ENCODE results near the gene RFTN1.

- no peak for TF ChIP-seq CTCF (IDR thresholded peaks at IDR 0.05)
- TF ChIP-seq POLR2A (IDR thresholded peaks at IDR 0.05) = no peak
- TF ChIP-seq EP300 (IDR thresholded peaks at IDR 0.05) = no peak
These were observed 37.7 kb downstream of the RFTN1 start for GRCh38 chr3:16475766-16476165.

All from ovary (tissue), 3 donors.